HL-60 (cell line): ENCODE results near the gene RGS6.

ENCODE experiments used
- CTCF ChIP-seq: IDR thresholded peaks from one replicate; pipeline ENCODE4 v1.5.1; 2011; ENCODE audit warnings: low read length, control low read depth, inconsistent platforms; ENCODE audit not compliant: insufficient read depth
- GABPA ChIP-seq: IDR thresholded peaks from 2 replicates; pipeline ENCODE4 v1.6.1; 2012; ENCODE audit warnings: low read depth
- POLR2AphosphoS5 ChIP-seq: IDR thresholded peaks from 2 replicates; pipeline ENCODE4 v1.6.1; 2012; ENCODE audit warnings: low read depth
- REST ChIP-seq: IDR thresholded peaks from 2 replicates; pipeline ENCODE4 v1.6.1; 2012; ENCODE audit warnings: low read depth; ENCODE audit not compliant: insufficient replicate concordance

GRCh38 chr14:72523424-72524294, 591.4 kb downstream of the RGS6 start:
- TF ChIP-seq CTCF (no peak), REST (no peak), POLR2AphosphoS5 (no peak), GABPA (no peak)
